HepG2 (cell line): ENCODE results near the gene HEPACAM2. TPM values are rescaled to one million over a fixed set of nuclear protein-coding genes. Genes with fewer than 3 reads are reported as not detected.

Source experiments
- ATAC-seq: fragments of 200-7000 bp; cut with Tn5 transposase; 3 replicates; pipeline ENCODE4 v1.9.1; 2020; ENCODE audit warnings: mild to moderate bottlenecking, moderate library complexity
- BruUV-seq: library from RNA; stranded (reverse); fragments of 400-500 nt; replicated peaks from 2 replicates; lab custom pipeline; 2021; lab: Mats Ljungman, UMichigan
- CTCF ChIA-PET: fragments of 300-600 bp; formaldehyde crosslinking; extraction: SDS; loops from one replicate; lab custom pipeline; 2021; ENCODE audit warnings: low total read pairs, inconsistent platforms, low intra/inter-chr PET ratio; lab: Yijun Ruan, JAX
- POLR2A ChIA-PET: fragments of 350-600 bp; sonication (Branson Sonifier 250); formaldehyde crosslinking; loops from one replicate; lab custom pipeline; 2020; ENCODE audit warnings: antibody characterized with exemption, inconsistent platforms; lab: Yijun Ruan, JAX
- DNase-seq: peaks from one replicate; pipeline ENCODE4 v3.0.0-alpha.2; 2015; ENCODE audit warnings: low spot score
- FAIRE-seq: peaks from 3 replicates; lab custom pipeline; 2011; peaks lifted over from hg19 to GRCh38; lab: Jason Lieb, UNC
- H2AFZ ChIP-seq: one replicate; pipeline ENCODE4 v1.6.1; 2011; ENCODE audit warnings: low read length, inconsistent platforms
- H3K27ac ChIP-seq: fragments of 300-600 bp; 3 replicates; pipeline ENCODE4 v1.8.0; 2011; ENCODE audit warnings: mixed run types, mild to moderate bottlenecking, mixed read lengths, low read length, inconsistent platforms; ENCODE audit not compliant: insufficient read depth; ENCODE audit errors: extremely low read length
- H3K27me3 ChIP-seq, 2 experiments: fragments of 200-600 bp in 1 of 2; 2 replicates in 1 of 2; 3 replicates in 1 of 2; pipeline versions ENCODE4 v1.6.0 to v1.8.0; 2011; ENCODE audit warnings: low read length in 2 of 2, mild to moderate bottlenecking in 2 of 2, moderate library complexity in 2 of 2, inconsistent platforms in 1 of 2; ENCODE audit not compliant: insufficient read depth in 2 of 2, control insufficient read depth in 1 of 2
- H3K36me3 ChIP-seq, 2 experiments: fragments of 200-600 bp in 1 of 2; replicated peaks in 1 of 2; 2 replicates in 1 of 2; 3 replicates in 1 of 2; pipeline versions ENCODE4 v1.5.1 to v1.8.0; 2011; ENCODE audit warnings: low read length in 2 of 2, inconsistent platforms in 1 of 2; ENCODE audit not compliant: insufficient read depth in 2 of 2, control insufficient read depth in 1 of 2
- H3K4me1 ChIP-seq: 2 replicates; pipeline ENCODE4 v1.5.1; 2012; ENCODE audit warnings: low read length, inconsistent platforms; ENCODE audit not compliant: insufficient read depth
- H3K4me2 ChIP-seq: 2 replicates; pipeline ENCODE4 v1.6.0; 2011; ENCODE audit warnings: low read depth, low read length, inconsistent platforms
- H3K4me3 ChIP-seq, 3 experiments: fragments of 200-600 bp in 1 of 3; sonication (generic), shearing (Covaris generic) in 1 of 3; replicated peaks in 1 of 3; 2 replicates each; pipeline ENCODE4 v1.5.1; 2011 to 2016; ENCODE audit warnings: low read length in 3 of 3, inconsistent platforms in 2 of 3, low read depth in 2 of 3, mild to moderate bottlenecking in 2 of 3, control low read depth in 1 of 3, mixed read lengths in 1 of 3; ENCODE audit not compliant: insufficient read depth in 1 of 3
- H3K79me2 ChIP-seq: one replicate; pipeline ENCODE4 v1.6.1; 2011; ENCODE audit warnings: low read length, inconsistent platforms; ENCODE audit not compliant: insufficient read depth
- H3K9ac ChIP-seq: 2 replicates; pipeline ENCODE4 v1.6.0; 2011; ENCODE audit warnings: mild to moderate bottlenecking, low read depth, low read length, inconsistent platforms; ENCODE audit not compliant: insufficient read depth
- H3K9me3 ChIP-seq: 2 replicates; pipeline ENCODE4 v1.5.1; 2012; ENCODE audit warnings: mild to moderate bottlenecking, low read length
- H4K20me1 ChIP-seq: 2 replicates; pipeline ENCODE4 v1.6.0; 2011; ENCODE audit warnings: inconsistent platforms, mild to moderate bottlenecking, low read length, moderate library complexity; ENCODE audit not compliant: insufficient read depth
- AGO2 ChIP-seq: fragments of 200-400 bp; formaldehyde crosslinking; optimal IDR thresholded peaks from 2 replicates; pipeline ENCODE3; 2017; ENCODE audit warnings: mild to moderate bottlenecking, low read depth, low read length, moderate library complexity
- ARID2 ChIP-seq: sonication (generic); formaldehyde crosslinking; IDR thresholded peaks from 2 replicates; pipeline ENCODE4 v1.8.1; 2022; ENCODE audit warnings: mild to moderate bottlenecking, missing genetic modification reagents, borderline replicate concordance
- BRCA1 ChIP-seq: sonication (generic); formaldehyde crosslinking; IDR thresholded peaks from 2 replicates; pipeline ENCODE4 v1.4.0; 2020; ENCODE audit warnings: missing genetic modification reagents
- CCAR2 ChIP-seq: fragments of 200-400 bp; formaldehyde crosslinking; optimal IDR thresholded peaks from 2 replicates; pipeline ENCODE3; 2018; ENCODE audit warnings: low read depth, mild to moderate bottlenecking, low read length, moderate library complexity
- CCDC6 ChIP-seq: sonication (generic); formaldehyde crosslinking; IDR thresholded peaks from 2 replicates; pipeline ENCODE4 v1.8.1; 2022; ENCODE audit warnings: mild to moderate bottlenecking, missing genetic modification reagents, moderate library complexity
- DBP ChIP-seq: sonication (generic); formaldehyde crosslinking; IDR thresholded peaks from 2 replicates; pipeline ENCODE4 v1.4.0; 2020; ENCODE audit warnings: missing genetic modification reagents; ENCODE audit errors: not compliant biosample characterization
- FOSL2 ChIP-seq: sonication (generic); formaldehyde crosslinking; IDR thresholded peaks from 2 replicates; pipeline ENCODE4 v1.4.0; 2020; ENCODE audit warnings: missing genetic modification reagents
- FOXK2 ChIP-seq: fragments of 450-650 bp; IDR thresholded peaks from 2 replicates; pipeline ENCODE4 v1.6.1; 2016
- MTF1 ChIP-seq: sonication (generic); formaldehyde crosslinking; IDR thresholded peaks from 2 replicates; pipeline ENCODE4 v1.5.0; 2020; ENCODE audit warnings: missing genetic modification reagents
- NPAS2 ChIP-seq: sonication (generic); formaldehyde crosslinking; IDR thresholded peaks from 2 replicates; pipeline ENCODE4 v1.8.0; 2022; ENCODE audit warnings: mild to moderate bottlenecking, missing genetic modification reagents, borderline replicate concordance
- RORA ChIP-seq: sonication (generic); formaldehyde crosslinking; IDR thresholded peaks from 2 replicates; pipeline ENCODE4 v1.5.0; 2020; ENCODE audit warnings: mild to moderate bottlenecking, missing genetic modification reagents, moderate library complexity
- SATB2 ChIP-seq: sonication (generic); formaldehyde crosslinking; IDR thresholded peaks from 2 replicates; pipeline ENCODE4 v1.5.0; 2020; ENCODE audit warnings: missing genetic modification reagents
- TP53 ChIP-seq: sonication (generic); formaldehyde crosslinking; conservative IDR thresholded peaks from 2 replicates; pipeline ENCODE4 v1.4.0; 2020; ENCODE audit warnings: missing genetic modification reagents
- U2AF1 ChIP-seq: fragments of 200-400 bp; formaldehyde crosslinking; optimal IDR thresholded peaks from 2 replicates; pipeline ENCODE3; 2017; ENCODE audit warnings: mild to moderate bottlenecking, low read depth, low read length
- ZKSCAN5 ChIP-seq: sonication (generic); formaldehyde crosslinking; IDR thresholded peaks from 2 replicates; pipeline ENCODE4 v1.5.1; 2020; ENCODE audit warnings: mild to moderate bottlenecking, missing genetic modification reagents
- ZNF160 ChIP-seq: sonication (generic); formaldehyde crosslinking; IDR thresholded peaks from 2 replicates; pipeline ENCODE4 v1.8.0; 2022; ENCODE audit warnings: mild to moderate bottlenecking, inconsistent platforms, missing genetic modification reagents
- ZNF3 ChIP-seq: IDR thresholded peaks from 2 replicates; pipeline ENCODE4 v1.7.0; 2017; ENCODE audit warnings: inconsistent platforms
- ZNF782 ChIP-seq: sonication (generic); formaldehyde crosslinking; IDR thresholded peaks from 2 replicates; pipeline ENCODE4 v1.4.0; 2020; ENCODE audit warnings: missing genetic modification reagents, mild to moderate bottlenecking, borderline replicate concordance
- WGBS: methylation state at CpG from one replicate; pipeline ENCODE4 v1.1.6; 2017; ENCODE audit warnings: low lambda C conversion rate; 5-methylcytosine and 5-hydroxymethylcytosine counted together
- in situ Hi-C: cut with HindIII; loops from 2 replicates; pipeline ENCODE4 v1.10.0; 2017; ENCODE audit warnings: low pct_unique_long_range_greater_than_20kb; ENCODE audit not compliant: extremely low pct_ligation_motif_present
- intact Hi-C: fragments of 100-400 bp; cut with micrococcal nuclease; formaldehyde crosslinking; loops from one replicate; pipeline ENCODE4 v1.10.0; 2022; ENCODE audit not compliant: unreplicated experiment
- polyA plus RNA-seq, 8 experiments: library from polyadenylated mRNA; depleted of rRNA in 3 of 8; stranded (reverse) in 7 of 8; unstranded in 1 of 8; fragments of >200 nt; fragmentation: Illumina TruSeq in 4 of 8; extraction: Trizol in 4 of 8; gene quantifications; 2 replicates each; pipeline versions ENCODE4 v1.2.1 to v1.2.3, GENCODE V29; 2011 to 2016; ENCODE audit warnings: low read depth in 4 of 8, missing spikeins in 1 of 8, mixed read lengths in 1 of 8; ENCODE audit not compliant: insufficient read depth in 1 of 8
- total RNA-seq, 5 experiments: library from RNA; depleted of rRNA; stranded (reverse); fragments of >200 nt; fragmentation: Illumina TruSeq; extraction: Trizol; gene quantifications; 2 replicates each; pipeline ENCODE4 v1.2.3, GENCODE V29; 2016; ENCODE audit warnings: low read depth in 1 of 5
- TF ChIP-seq, protein P1 (sequence below): IDR thresholded peaks from 2 replicates; pipeline ENCODE4 v1.6.1; 2016; ENCODE audit warnings: low read depth, control low read depth

HEPACAM2 gene
- total and polyA plus RNA-seq, 2 of the 13 experiments (the other 11 are each of a cell fraction or from before 2014, with no cell fraction given) = not detected

GRCh38 chr7:93238748-93239147 is 12.5 kb upstream of the HEPACAM2 start:
- no peak overlapping the region for H2AFZ ChIP-seq
- TF ChIP-seq DBP (CRISPR knock-in tag) = no peak
- no peak for TF ChIP-seq TP53 (CRISPR knock-in tag)
- TF ChIP-seq FOSL2 (CRISPR knock-in tag) = no peak
- no peak for TF ChIP-seq ZKSCAN5
- TF ChIP-seq FOXK2 = no peak
- TF ChIP-seq, protein P1, sequence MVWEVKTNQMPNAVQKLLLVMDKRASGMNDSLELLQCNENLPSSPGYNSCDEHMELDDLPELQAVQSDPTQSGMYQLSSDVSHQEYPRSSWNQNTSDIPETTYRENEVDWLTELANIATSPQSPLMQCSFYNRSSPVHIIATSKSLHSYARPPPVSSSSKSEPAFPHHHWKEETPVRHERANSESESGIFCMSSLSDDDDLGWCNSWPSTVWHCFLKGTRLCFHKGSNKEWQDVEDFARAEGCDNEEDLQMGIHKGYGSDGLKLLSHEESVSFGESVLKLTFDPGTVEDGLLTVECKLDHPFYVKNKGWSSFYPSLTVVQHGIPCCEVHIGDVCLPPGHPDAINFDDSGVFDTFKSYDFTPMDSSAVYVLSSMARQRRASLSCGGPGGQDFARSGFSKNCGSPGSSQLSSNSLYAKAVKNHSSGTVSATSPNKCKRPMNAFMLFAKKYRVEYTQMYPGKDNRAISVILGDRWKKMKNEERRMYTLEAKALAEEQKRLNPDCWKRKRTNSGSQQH (CRISPR knock-in tag) = no peak
- no peak for TF ChIP-seq ZNF3
- no peak for TF ChIP-seq ZNF160 (CRISPR knock-in tag)
- no peak for TF ChIP-seq NPAS2 (CRISPR knock-in tag)
- TF ChIP-seq RORA (CRISPR knock-in tag) = no peak
- TF ChIP-seq SATB2 (CRISPR knock-in tag) = no peak
- no peak for TF ChIP-seq U2AF1
- TF ChIP-seq ARID2 (CRISPR knock-in tag) = no peak
- TF ChIP-seq ZNF782 (CRISPR knock-in tag) = no peak
- no peak for TF ChIP-seq BRCA1 (CRISPR knock-in tag)
- no peak for TF ChIP-seq CCAR2
- no peak for TF ChIP-seq MTF1 (CRISPR knock-in tag)
- no peak for TF ChIP-seq AGO2
- TF ChIP-seq CCDC6 (CRISPR knock-in tag) = no peak
- no peaks in the 10 kb centered on the region for H3K9me3 ChIP-seq
- BruUV-seq = no TSS peak
- H3K79me2 ChIP-seq = peaks cover 8% of the 10 kb centered on the region
- no peaks in the 10 kb centered on the region for H4K20me1 ChIP-seq
- intact Hi-C loops (no loop called here), in situ Hi-C loops (no loop called here)
- H3K27me3 ChIP-seq = no peaks in the 10 kb centered on the region
- DNase-seq (no peak), ATAC-seq (no peak), FAIRE-seq (no peak)
- no peak overlapping the region for H3K4me2 ChIP-seq
- H3K4me1 ChIP-seq = peaks cover 5% of the 10 kb centered on the region
- 0 out of 5 replicates have a peak, but pooled peaks cover 0 to 3% of the 10 kb centered on the region in 2 experiments for H3K36me3 ChIP-seq
- POLR2A ChIA-PET = no interaction called here
- H3K27ac ChIP-seq = no peak overlapping the region
- WGBS = 100% methylated on average over 2 of the region's 2 CpGs
- H3K9ac ChIP-seq = no peak overlapping the region
- no peak overlapping the region for H3K4me3 ChIP-seq
- CTCF ChIA-PET = no interaction called here
